Peyer's patch (tissue), 4 donors: ENCODE measurements around the gene ZNF217. TPM values are rescaled to one million over a fixed set of nuclear protein-coding genes. Genes with fewer than 3 reads are reported as not detected.

ENCODE experiments used
- DNase-seq, 3 donors: peaks; one replicate each; pipeline ENCODE4 v3.0.0-alpha.2; 2017 to 2019
- H3K27ac ChIP-seq, 4 donors: fragments of 200-600 bp; sonication (generic); one replicate each; pipeline ENCODE4 v1.5.1; 2016 to 2019
- H3K27me3 ChIP-seq, 2 donors: fragments of 200-600 bp; sonication (generic); one replicate each; pipeline ENCODE4 v1.5.1; 2019
- H3K36me3 ChIP-seq, 3 donors: fragments of 200-600 bp; sonication (generic); one replicate each; pipeline ENCODE4 v1.5.1; 2016 to 2019
- H3K4me1 ChIP-seq, 4 donors: fragments of 200-600 bp; sonication (generic); one replicate each; pipeline ENCODE4 v1.5.1; 2016 to 2019
- H3K4me3 ChIP-seq, 4 donors: fragments of 200-600 bp; sonication (generic); 1 replicate in 3 of 4; 2 replicates in 1 of 4; pipeline ENCODE4 v1.5.1; 2016 to 2019; ENCODE audit warnings: mild to moderate bottlenecking in 1 of 4
- H3K9me3 ChIP-seq, 4 donors: fragments of 200-600 bp; sonication (generic); one replicate each; pipeline ENCODE4 v1.5.1; 2016 to 2019; ENCODE audit warnings: mild to moderate bottlenecking in 1 of 4
- CTCF ChIP-seq, 6 experiments: fragments of 450-650 bp in 4 of 6; fragments of 200-600 bp in 2 of 6; sonication (generic) in 1 of 6; IDR thresholded peaks; one replicate each; pipeline ENCODE4 v1.5.1; 2017 to 2019; ENCODE audit warnings: antibody characterized with exemption in 6 of 6, mild to moderate bottlenecking in 3 of 6, moderate library complexity in 1 of 6
- POLR2A ChIP-seq, 2 donors: fragments of 450-650 bp; IDR thresholded peaks; one replicate each; pipeline ENCODE4 v1.5.1; 2017; ENCODE audit warnings: antibody characterized with exemption in 2 of 2, mild to moderate bottlenecking in 2 of 2, moderate library complexity in 2 of 2
- total RNA-seq, 4 donors: library from RNA; depleted of rRNA; stranded (reverse); fragments of >200 nt; gene quantifications; one replicate each; pipeline ENCODE4 v1.1.0, GENCODE V29; 2016

ZNF217 gene
- total RNA-seq, 4 donors from 2014 or later, result 23.3 to 59.4 (median 43.4) TPM

GRCh38 chr20:53576586-53577318 is 16.9 kb downstream of the ZNF217 start:
- DNase-seq, result peak in 1 of 3 donors; percentile 13
- Histone ChIP-seq H3K36me3 (peaks cover 0 to 78% (median 0%) of the 10 kb centered on the region in 3 donors), H3K9me3 (no peaks in the 10 kb centered on the region), H3K4me1 (peaks cover 0 to 44% (median 13%) of the 10 kb centered on the region in 4 donors), H3K27ac (no peak overlapping the region), H3K27me3 (no peaks in the 10 kb centered on the region), H3K4me3 (no peak overlapping the region)
- TF ChIP-seq POLR2A (IDR thresholded peaks at IDR 0.05) (no peak), CTCF (IDR thresholded peaks at IDR 0.05) (no peak)

GRCh38 chr20:53576195-53576580 is 17.5 kb downstream of the ZNF217 start:
- DNase-seq, result peak in 1 of 3 donors; percentile 43
- peaks cover 0 to 78% (median 0%) of the 10 kb centered on the region in 3 donors for H3K36me3 ChIP-seq
- H3K9me3 ChIP-seq, result no peaks in the 10 kb centered on the region
- no peak overlapping the region for H3K27ac ChIP-seq
- no peak overlapping the region for H3K4me3 ChIP-seq
- no peaks in the 10 kb centered on the region for H3K27me3 ChIP-seq
- H3K4me1 ChIP-seq, result peaks cover 0 to 38% (median 13%) of the 10 kb centered on the region in 4 donors
- TF ChIP-seq CTCF (IDR thresholded peaks at IDR 0.05) (no peak), POLR2A (IDR thresholded peaks at IDR 0.05) (no peak)

DNA sequence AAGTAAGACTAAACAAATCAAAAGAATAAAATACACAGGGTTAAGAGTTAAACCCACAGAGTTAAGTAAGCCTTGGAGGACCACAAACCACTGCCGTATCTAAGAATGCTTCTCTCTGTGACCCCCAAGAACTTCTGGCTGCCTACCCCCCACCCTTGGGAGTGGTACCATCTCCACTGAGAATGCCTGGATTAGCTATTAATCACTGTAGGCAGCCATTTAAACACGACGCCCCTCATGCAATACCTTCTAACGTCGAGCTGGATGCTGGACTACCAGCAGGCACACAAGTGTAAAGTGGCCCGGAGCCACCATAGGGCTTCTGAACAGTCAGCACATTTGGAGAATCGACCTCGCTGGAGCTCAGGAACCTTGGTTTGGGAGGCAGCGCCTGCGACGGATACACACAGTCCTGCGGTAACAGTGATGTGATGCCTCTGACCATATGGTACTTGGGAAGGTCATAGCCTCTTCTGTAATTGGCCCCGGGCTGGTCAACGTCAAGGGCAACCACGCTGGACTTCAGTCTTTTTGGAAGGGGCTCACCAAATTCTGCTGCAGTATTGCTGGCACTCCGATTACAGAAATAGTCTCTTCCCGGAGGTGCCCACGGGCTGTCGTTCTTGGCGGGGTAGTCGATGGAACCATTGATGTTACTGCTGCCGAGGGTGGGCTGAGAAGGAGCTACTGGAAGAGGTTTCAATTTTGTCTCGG is 18.0 kb downstream of the ZNF217 start:
- Histone ChIP-seq H3K9me3 (no peaks in the 10 kb centered on the region), H3K4me3 (no peak overlapping the region), H3K36me3 (peaks cover 0 to 78% (median 0%) of the 10 kb centered on the region in 3 donors), H3K4me1 (peaks cover 0 to 33% (median 11%) of the 10 kb centered on the region in 4 donors), H3K27me3 (no peaks in the 10 kb centered on the region), H3K27ac (no peak overlapping the region)
- DNase-seq, result peak in 1 of 3 donors; percentile 43
- TF ChIP-seq CTCF (IDR thresholded peaks at IDR 0.05), result no peak

- Histone ChIP-seq H3K36me3 (peaks cover 0 to 83% (median 0%) of the 10 kb centered on the region in 3 donors), H3K27ac (no peak overlapping the region), H3K27me3 (no peaks in the 10 kb centered on the region), H3K4me3 (no peak overlapping the region), H3K4me1 (peaks cover 0 to 25% (median 4%) of the 10 kb centered on the region in 4 donors), H3K9me3 (no peaks in the 10 kb centered on the region)
- TF ChIP-seq POLR2A (IDR thresholded peaks at IDR 0.05), result no peak
- TF ChIP-seq CTCF (IDR thresholded peaks at IDR 0.05), result no peak
- DNase-seq, result peak in 1 of 3 donors; percentile 28
These were observed 18.8 kb downstream of the ZNF217 start for GRCh38 chr20:53574819-53575218.

DNA sequence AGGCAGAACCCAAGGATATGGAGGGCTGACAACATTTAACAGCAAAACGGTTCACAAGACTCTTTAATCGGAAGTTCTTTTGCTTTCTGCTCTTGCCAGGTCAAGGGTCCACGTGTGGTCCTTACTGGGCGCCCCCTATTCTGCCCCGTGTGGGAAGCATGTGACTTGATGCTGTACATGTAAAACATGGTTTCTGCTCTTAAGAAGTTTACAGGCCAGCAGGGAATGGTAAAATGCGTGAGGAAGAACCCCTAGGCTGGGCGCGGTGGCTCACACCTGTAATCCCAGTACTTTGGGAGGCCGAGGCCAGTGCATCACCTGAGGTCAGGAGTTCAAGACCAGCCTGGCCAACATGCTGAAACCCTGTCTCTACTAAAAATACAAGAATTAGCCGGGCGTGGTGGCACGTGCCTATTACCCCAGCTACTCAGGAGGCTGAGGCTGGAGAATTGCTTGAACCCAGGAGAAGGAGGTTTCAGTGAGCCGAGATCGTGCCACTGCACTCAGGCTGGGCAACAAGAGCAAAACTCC is 19.3 kb downstream of the ZNF217 start:
- no peaks in the 10 kb centered on the region for H3K27me3 ChIP-seq
- peaks cover 0 to 20% (median 4%) of the 10 kb centered on the region in 4 donors for H3K4me1 ChIP-seq
- no peak overlapping the region for H3K27ac ChIP-seq
- no peak for TF ChIP-seq CTCF (IDR thresholded peaks at IDR 0.05)
- no peak for TF ChIP-seq POLR2A (IDR thresholded peaks at IDR 0.05)
- peak in 1 of 3 donors; percentile 35 for DNase-seq
- peaks cover 0 to 88% (median 0%) of the 10 kb centered on the region in 3 donors for H3K36me3 ChIP-seq
- no peak overlapping the region for H3K4me3 ChIP-seq
- H3K9me3 ChIP-seq, result no peaks in the 10 kb centered on the region
